IMR-90 (cell line): Measurements from ENCODE around the gene MRC1.

ENCODE experiments used
- CEBPB ChIP-seq: IDR thresholded peaks from 2 replicates; pipeline ENCODE4 v1.6.1; 2012; ENCODE audit warnings: low read depth, low read length, improper control_type of control experiment
- CHD1 ChIP-seq: IDR thresholded peaks from 2 replicates; pipeline ENCODE4 v1.6.1; 2012; ENCODE audit warnings: low read depth, low read length, improper control_type of control experiment
- MAFK ChIP-seq: IDR thresholded peaks from 2 replicates; pipeline ENCODE4 v1.6.1; 2012; ENCODE audit warnings: low read depth, low read length, improper control_type of control experiment
- NFE2L2 ChIP-seq: fragments of 150-350 bp; IDR thresholded peaks from 2 replicates; pipeline ENCODE4 v1.6.1; 2016; ENCODE audit warnings: low read depth, mild to moderate bottlenecking, low read length
- POLR2A ChIP-seq: IDR thresholded peaks from 2 replicates; pipeline ENCODE4 v1.6.1; 2012; ENCODE audit warnings: mild to moderate bottlenecking, low read depth, low read length
- RAD21 ChIP-seq: IDR thresholded peaks from 2 replicates; pipeline ENCODE4 v1.6.1; 2012; ENCODE audit warnings: low read length, improper control_type of control experiment
- RCOR1 ChIP-seq: IDR thresholded peaks from 2 replicates; pipeline ENCODE4 v1.6.1; 2012; ENCODE audit warnings: mild to moderate bottlenecking, low read length, improper control_type of control experiment; ENCODE audit not compliant: insufficient replicate concordance
- RFX5 ChIP-seq: IDR thresholded peaks from 2 replicates; pipeline ENCODE4 v1.8.0; 2012; ENCODE audit warnings: low read depth, mild to moderate bottlenecking, low read length, moderate library complexity
- TF ChIP-seq, protein P1 (sequence below): conservative IDR thresholded peaks from 2 replicates; pipeline ENCODE4 v1.5.1; 2012; ENCODE audit warnings: mild to moderate bottlenecking, low read depth, low read length, improper control_type of control experiment
- TF ChIP-seq, protein P2 (sequence below): fragments of 150-350 bp; IDR thresholded peaks from 2 replicates; pipeline ENCODE4 v1.6.1; 2016; ENCODE audit warnings: low read depth, mild to moderate bottlenecking, low read length, moderate library complexity, borderline replicate concordance
- TF ChIP-seq, protein P3 (sequence below): fragments of 150-350 bp; IDR thresholded peaks from 2 replicates; pipeline ENCODE4 v1.6.1; 2017; ENCODE audit warnings: mild to moderate bottlenecking, antibody characterized with exemption, low read length, low read depth

DNA sequence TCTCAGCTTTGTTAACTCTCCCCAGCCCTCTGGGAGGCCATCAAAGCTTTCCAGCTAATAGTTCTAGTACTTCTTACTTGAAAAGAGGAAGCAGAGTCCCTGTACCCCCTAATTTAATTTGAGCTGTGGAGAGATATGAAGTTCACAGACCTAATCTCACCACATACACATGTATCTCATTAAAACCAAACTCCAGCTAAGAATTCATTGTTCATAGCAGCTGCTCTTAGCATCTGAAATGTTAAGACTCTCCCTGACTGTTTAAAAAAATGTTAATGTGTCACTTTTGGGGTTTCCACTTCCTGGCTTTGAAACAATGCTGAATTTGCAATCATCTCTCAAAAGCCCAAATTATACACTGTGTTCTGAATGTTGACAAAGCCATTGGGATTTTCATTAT is 16.2 kb upstream of the MRC1 start:
- no peak for TF ChIP-seq POLR2A
- TF ChIP-seq, protein P1, sequence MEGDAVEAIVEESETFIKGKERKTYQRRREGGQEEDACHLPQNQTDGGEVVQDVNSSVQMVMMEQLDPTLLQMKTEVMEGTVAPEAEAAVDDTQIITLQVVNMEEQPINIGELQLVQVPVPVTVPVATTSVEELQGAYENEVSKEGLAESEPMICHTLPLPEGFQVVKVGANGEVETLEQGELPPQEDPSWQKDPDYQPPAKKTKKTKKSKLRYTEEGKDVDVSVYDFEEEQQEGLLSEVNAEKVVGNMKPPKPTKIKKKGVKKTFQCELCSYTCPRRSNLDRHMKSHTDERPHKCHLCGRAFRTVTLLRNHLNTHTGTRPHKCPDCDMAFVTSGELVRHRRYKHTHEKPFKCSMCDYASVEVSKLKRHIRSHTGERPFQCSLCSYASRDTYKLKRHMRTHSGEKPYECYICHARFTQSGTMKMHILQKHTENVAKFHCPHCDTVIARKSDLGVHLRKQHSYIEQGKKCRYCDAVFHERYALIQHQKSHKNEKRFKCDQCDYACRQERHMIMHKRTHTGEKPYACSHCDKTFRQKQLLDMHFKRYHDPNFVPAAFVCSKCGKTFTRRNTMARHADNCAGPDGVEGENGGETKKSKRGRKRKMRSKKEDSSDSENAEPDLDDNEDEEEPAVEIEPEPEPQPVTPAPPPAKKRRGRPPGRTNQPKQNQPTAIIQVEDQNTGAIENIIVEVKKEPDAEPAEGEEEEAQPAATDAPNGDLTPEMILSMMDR = no peak
- TF ChIP-seq MAFK = no peak
- TF ChIP-seq CEBPB = no peak
- TF ChIP-seq, protein P2, sequence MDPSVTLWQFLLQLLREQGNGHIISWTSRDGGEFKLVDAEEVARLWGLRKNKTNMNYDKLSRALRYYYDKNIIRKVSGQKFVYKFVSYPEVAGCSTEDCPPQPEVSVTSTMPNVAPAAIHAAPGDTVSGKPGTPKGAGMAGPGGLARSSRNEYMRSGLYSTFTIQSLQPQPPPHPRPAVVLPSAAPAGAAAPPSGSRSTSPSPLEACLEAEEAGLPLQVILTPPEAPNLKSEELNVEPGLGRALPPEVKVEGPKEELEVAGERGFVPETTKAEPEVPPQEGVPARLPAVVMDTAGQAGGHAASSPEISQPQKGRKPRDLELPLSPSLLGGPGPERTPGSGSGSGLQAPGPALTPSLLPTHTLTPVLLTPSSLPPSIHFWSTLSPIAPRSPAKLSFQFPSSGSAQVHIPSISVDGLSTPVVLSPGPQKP = no peak
- TF ChIP-seq, protein P3, sequence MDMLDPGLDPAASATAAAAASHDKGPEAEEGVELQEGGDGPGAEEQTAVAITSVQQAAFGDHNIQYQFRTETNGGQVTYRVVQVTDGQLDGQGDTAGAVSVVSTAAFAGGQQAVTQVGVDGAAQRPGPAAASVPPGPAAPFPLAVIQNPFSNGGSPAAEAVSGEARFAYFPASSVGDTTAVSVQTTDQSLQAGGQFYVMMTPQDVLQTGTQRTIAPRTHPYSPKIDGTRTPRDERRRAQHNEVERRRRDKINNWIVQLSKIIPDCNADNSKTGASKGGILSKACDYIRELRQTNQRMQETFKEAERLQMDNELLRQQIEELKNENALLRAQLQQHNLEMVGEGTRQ = no peak
- TF ChIP-seq RAD21 = no peak
- TF ChIP-seq CHD1 = no peak
- no peak for TF ChIP-seq RFX5
- TF ChIP-seq NFE2L2 = no peak
- no peak for TF ChIP-seq RCOR1
